OCI-LY1 (cell line): ENCODE measurements around the gene ULBP2.

Experiments
- H2AFZ ChIP-seq: fragments of 200-600 bp; sonication (generic), shearing (Covaris generic); 2 replicates; pipeline ENCODE4 v1.6.0; 2014; ENCODE audit warnings: antibody characterized with exemption, mild to moderate bottlenecking, low read length
- H3F3A ChIP-seq: fragments of 200-600 bp; sonication (generic), shearing (Covaris generic); 2 replicates; pipeline ENCODE4 v1.6.0; 2014; ENCODE audit warnings: mild to moderate bottlenecking, antibody characterized with exemption, low read length, moderate library complexity; ENCODE audit not compliant: insufficient read depth
- H3K27ac ChIP-seq: fragments of 200-600 bp; sonication (generic); 2 replicates; pipeline ENCODE4 v1.5.1; 2014; ENCODE audit warnings: low read length, mixed run types, mild to moderate bottlenecking, low read depth; ENCODE audit not compliant: poor library complexity, severe bottlenecking
- H3K27me3 ChIP-seq: fragments of 200-600 bp; sonication (generic); 2 replicates; pipeline ENCODE4 v1.6.0; 2014; ENCODE audit warnings: antibody characterized with exemption, mild to moderate bottlenecking, low read length, moderate library complexity; ENCODE audit not compliant: insufficient read depth
- H3K36me3 ChIP-seq: fragments of 200-600 bp; sonication (generic); 2 replicates; pipeline ENCODE4 v1.6.1; 2014; ENCODE audit warnings: mild to moderate bottlenecking, antibody characterized with exemption, low read length, moderate library complexity, mixed read lengths; ENCODE audit not compliant: insufficient read depth
- H3K4me1 ChIP-seq: fragments of 200-600 bp; sonication (generic); 2 replicates; pipeline ENCODE4 v1.5.1; 2014; ENCODE audit warnings: mild to moderate bottlenecking, low read length, moderate library complexity; ENCODE audit not compliant: insufficient read depth, severe bottlenecking
- H3K4me2 ChIP-seq: fragments of 200-600 bp; sonication (generic), shearing (Covaris generic); 2 replicates; pipeline ENCODE4 v1.6.1; 2014; ENCODE audit warnings: low read length
- H3K4me3 ChIP-seq: fragments of 200-600 bp; sonication (generic); 2 replicates; pipeline ENCODE4 v1.5.1; 2014; ENCODE audit warnings: low read length, low read depth, mild to moderate bottlenecking, mixed read lengths; ENCODE audit not compliant: poor library complexity, severe bottlenecking
- H3K79me2 ChIP-seq: fragments of 200-600 bp; shearing (Covaris generic); 2 replicates; pipeline ENCODE4 v1.6.1; 2016; ENCODE audit warnings: mixed run types, low read length, mixed read lengths; ENCODE audit not compliant: insufficient read depth
- H3K9ac ChIP-seq: fragments of 200-600 bp; sonication (generic), shearing (Covaris generic); 2 replicates; pipeline ENCODE4 v1.6.1; 2014; ENCODE audit warnings: mild to moderate bottlenecking, low read length, mixed read lengths
- H3K9me2 ChIP-seq: fragments of 200-600 bp; sonication (generic), shearing (Covaris generic); 2 replicates; pipeline ENCODE4 v1.6.1; 2014; ENCODE audit warnings: low read depth, mild to moderate bottlenecking, low read length, mixed read lengths
- H3K9me3 ChIP-seq: fragments of 200-600 bp; shearing (Covaris generic); 2 replicates; pipeline ENCODE4 v1.6.1; 2014; ENCODE audit warnings: low read length, mixed read lengths
- H4K20me1 ChIP-seq: fragments of 200-600 bp; sonication (generic), shearing (Covaris generic); 2 replicates; pipeline ENCODE4 v1.6.0; 2016; ENCODE audit warnings: mild to moderate bottlenecking, low read length; ENCODE audit not compliant: insufficient read depth
- EZH2 ChIP-seq: fragments of 200-600 bp; sonication (generic), shearing (Covaris generic); IDR thresholded peaks from 2 replicates; pipeline ENCODE4 v1.8.0; 2017; ENCODE audit warnings: borderline replicate concordance, mixed run types, mild to moderate bottlenecking, antibody characterized with exemption, low read length, moderate library complexity, mixed read lengths
- TF ChIP-seq, protein P1 (sequence below): fragments of 200-600 bp; sonication (generic), shearing (Covaris generic); IDR thresholded peaks from 2 replicates; pipeline ENCODE4 v1.5.1; 2017; ENCODE audit warnings: mild to moderate bottlenecking, antibody characterized with exemption, low read length, moderate library complexity, mixed read lengths

ULBP2 gene

DNA sequence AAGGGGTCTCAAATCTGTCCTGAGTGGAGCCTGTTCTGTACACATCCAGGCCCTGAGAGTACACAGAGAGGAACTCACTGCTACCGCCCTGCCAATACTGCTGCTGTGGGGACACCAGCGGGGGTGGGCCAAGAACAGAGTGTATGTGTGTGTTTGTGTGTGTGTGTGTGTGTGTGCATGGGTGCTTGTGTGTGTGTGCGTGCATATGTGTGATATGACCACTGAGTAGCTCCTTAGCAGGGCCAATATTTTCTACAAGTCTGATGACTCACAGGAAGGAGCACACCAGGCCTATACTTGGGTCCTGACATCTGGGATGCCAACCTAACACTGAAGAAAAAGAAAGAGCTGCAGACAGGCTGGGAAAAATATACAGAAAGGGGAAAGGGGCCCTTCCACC lies 45.3 kb upstream of the ULBP2 start:
- Histone ChIP-seq H3K27ac (no peak overlapping the region), H3K36me3 (no peaks in the 10 kb centered on the region), H3K9me3 (no peaks in the 10 kb centered on the region), H2AFZ (no peak overlapping the region), H3K4me2 (no peak overlapping the region), H3F3A (no peaks in the 10 kb centered on the region), H3K79me2 (no peaks in the 10 kb centered on the region), H3K4me3 (no peak overlapping the region), H3K9me2 (no peaks in the 10 kb centered on the region), H4K20me1 (no peaks in the 10 kb centered on the region), H3K9ac (no peak overlapping the region), H3K27me3 (no peaks in the 10 kb centered on the region; the same call in 1 of the 2 replicates), H3K4me1 (no peaks in the 10 kb centered on the region)
- TF ChIP-seq, protein P1, sequence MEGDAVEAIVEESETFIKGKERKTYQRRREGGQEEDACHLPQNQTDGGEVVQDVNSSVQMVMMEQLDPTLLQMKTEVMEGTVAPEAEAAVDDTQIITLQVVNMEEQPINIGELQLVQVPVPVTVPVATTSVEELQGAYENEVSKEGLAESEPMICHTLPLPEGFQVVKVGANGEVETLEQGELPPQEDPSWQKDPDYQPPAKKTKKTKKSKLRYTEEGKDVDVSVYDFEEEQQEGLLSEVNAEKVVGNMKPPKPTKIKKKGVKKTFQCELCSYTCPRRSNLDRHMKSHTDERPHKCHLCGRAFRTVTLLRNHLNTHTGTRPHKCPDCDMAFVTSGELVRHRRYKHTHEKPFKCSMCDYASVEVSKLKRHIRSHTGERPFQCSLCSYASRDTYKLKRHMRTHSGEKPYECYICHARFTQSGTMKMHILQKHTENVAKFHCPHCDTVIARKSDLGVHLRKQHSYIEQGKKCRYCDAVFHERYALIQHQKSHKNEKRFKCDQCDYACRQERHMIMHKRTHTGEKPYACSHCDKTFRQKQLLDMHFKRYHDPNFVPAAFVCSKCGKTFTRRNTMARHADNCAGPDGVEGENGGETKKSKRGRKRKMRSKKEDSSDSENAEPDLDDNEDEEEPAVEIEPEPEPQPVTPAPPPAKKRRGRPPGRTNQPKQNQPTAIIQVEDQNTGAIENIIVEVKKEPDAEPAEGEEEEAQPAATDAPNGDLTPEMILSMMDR = no peak
- TF ChIP-seq EZH2 = no peak

DNA sequence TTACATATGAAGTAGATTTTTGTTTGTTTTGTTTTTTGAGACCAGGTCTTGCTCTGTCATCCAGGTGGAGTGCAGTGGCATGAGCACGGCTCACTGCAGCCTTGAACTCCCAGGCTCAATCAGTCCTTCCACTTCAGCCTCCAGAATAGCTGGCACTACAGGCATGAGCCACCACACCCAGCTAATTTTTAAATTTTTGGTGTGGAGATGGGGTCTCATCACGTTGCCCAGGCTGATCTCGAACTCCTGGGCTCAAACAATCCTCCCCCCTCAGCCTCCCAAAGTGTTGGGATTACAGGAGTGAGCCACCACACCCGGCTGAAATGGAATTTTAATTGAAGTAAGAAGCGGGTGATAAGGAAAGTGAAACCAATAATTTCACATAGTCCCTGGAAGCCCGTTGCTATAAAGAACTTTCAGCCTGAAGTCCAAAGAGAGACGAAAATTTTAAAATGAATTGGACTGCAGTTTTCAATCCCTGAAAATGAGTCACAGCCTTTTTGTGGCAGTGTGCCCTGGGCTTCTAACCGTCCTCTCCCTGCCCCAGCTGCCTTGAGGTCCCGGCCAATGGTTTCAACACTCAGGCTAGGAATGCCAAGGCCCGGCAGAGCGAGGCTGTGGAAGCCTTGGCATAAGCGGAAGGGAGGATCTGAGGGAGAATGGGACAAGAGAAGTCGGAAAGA lies 44.7 kb upstream of the ULBP2 start:
- H3K27me3 ChIP-seq = no peaks in the 10 kb centered on the region; the same call in 1 of the 2 replicates
- no peak overlapping the region for H3K4me2 ChIP-seq
- H3K36me3 ChIP-seq = no peaks in the 10 kb centered on the region
- H3K9me2 ChIP-seq = no peaks in the 10 kb centered on the region
- H3K79me2 ChIP-seq = no peaks in the 10 kb centered on the region
- H3K27ac ChIP-seq = no peak overlapping the region
- TF ChIP-seq, protein P1 = no peak
- no peak for TF ChIP-seq EZH2
- no peaks in the 10 kb centered on the region for H3K9me3 ChIP-seq
- H3F3A ChIP-seq = no peaks in the 10 kb centered on the region
- H3K4me3 ChIP-seq = no peak overlapping the region
- H3K4me1 ChIP-seq = no peaks in the 10 kb centered on the region
- H3K9ac ChIP-seq = no peak overlapping the region
- H2AFZ ChIP-seq = no peak overlapping the region
- H4K20me1 ChIP-seq = no peaks in the 10 kb centered on the region

DNA sequence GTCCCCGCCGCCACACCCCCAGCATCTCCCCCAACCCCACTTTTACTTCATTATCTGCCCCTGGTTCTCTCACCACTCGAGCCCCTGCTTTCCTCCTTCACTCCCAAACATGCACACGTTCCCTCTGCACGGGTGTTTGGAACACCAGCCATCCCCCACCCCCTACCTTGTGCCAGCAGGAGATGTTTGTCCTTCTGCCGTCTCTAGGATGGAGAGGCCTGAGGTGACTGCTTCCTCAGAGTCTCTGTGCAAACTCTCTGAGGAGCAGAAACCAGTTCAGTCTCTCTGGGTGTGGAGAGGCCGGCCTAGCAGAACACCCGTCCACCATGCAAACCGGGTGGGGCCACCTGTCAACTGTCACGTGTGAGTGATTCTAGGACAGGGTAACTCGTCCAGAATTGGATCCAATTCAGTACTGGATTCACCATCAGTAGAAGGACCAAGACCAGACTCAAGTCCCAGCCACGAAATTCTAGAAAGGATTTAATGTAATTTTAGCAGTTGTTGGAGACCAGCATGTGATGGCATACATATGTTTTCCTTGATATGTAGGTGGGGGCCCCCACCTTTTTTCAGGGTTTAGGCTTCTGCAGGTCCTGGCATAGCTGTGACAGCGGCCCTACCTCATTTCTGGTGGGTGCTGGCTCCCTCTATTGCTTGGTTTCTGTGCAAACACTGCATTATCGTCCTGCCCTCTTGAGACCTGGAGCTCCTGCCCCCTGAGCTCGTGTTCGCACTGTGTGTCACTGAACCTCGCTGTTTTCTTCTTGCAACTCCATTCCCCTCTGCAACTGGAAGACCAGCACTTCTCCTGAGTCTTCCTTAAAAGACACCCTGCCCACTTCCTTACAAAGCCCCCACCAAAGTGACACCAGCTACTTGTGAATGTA lies 43.7 kb upstream of the ULBP2 start, which contains the start of gene RAET1E:
TSS of gene RAET1E (minus strand) at position 259 of the 890 bp plus-strand sequence. CDS start 7,212 bp downstream, outside the sequence.
- Histone ChIP-seq H3K27ac (no peak within 1 kb of the TSS), H3K36me3 (no peaks in the 10 kb centered on the region), H2AFZ (no peak within 1 kb of the TSS), H3K27me3 (no peaks in the 10 kb centered on the region; the same call in 1 of the 2 replicates), H4K20me1 (no peaks in the 10 kb centered on the region), H3K79me2 (no peaks in the 10 kb centered on the region), H3K4me1 (no peaks in the 10 kb centered on the region), H3K4me2 (no peak within 1 kb of the TSS), H3K9me3 (no peaks in the 10 kb centered on the region), H3K9ac (no peak within 1 kb of the TSS), H3K9me2 (no peaks in the 10 kb centered on the region), H3F3A (no peaks in the 10 kb centered on the region), H3K4me3 (no peak within 1 kb of the TSS)
- TF ChIP-seq EZH2 = no peak
- TF ChIP-seq, protein P1 = peak; percentile 21; the same call in 1 of the 2 replicates
